GM18499 (cell line): ENCODE results near the gene TFDP2.

ENCODE experiments used
- ATAC-seq: cut with Tn5 transposase; IDR thresholded peaks from one replicate; pipeline ENCODE4 v1.9.1; 2021; ENCODE audit warnings: moderate number of reproducible peaks; ENCODE audit not compliant: insufficient read depth, unreplicated experiment

The TFDP2 gene

GRCh38 chr3:141894524-141895176 lies 254.7 kb downstream of the TFDP2 start:
- ATAC-seq = no peak
